Ureter (tissue), 1 donor: ENCODE measurements around the gene OTOG. TPM values are rescaled to one million over a fixed set of nuclear protein-coding genes. Genes with fewer than 3 reads are reported as not detected.
A peak's percentile ranks its signal among the peaks of the same experiment; 100 is the strongest.

ENCODE experiments used
- DNase-seq: peaks from one replicate; pipeline ENCODE4 v3.0.0-alpha.2; 2020; ENCODE audit warnings: low spot score
- total RNA-seq: library from RNA; stranded (reverse); gene quantifications from one replicate; pipeline ENCODE4 v1.2.4, GENCODE V29; 2023
- donor health status: DM: yes; HTN: yes; CAD: no.

OTOG gene
- total RNA-seq, 1 donor from 2014 or later, result 0.31 TPM

- DNase-seq, result no peak
Measured at GRCh38 chr11:17581732-17582053, 34.6 kb downstream of the OTOG start.

DNA sequence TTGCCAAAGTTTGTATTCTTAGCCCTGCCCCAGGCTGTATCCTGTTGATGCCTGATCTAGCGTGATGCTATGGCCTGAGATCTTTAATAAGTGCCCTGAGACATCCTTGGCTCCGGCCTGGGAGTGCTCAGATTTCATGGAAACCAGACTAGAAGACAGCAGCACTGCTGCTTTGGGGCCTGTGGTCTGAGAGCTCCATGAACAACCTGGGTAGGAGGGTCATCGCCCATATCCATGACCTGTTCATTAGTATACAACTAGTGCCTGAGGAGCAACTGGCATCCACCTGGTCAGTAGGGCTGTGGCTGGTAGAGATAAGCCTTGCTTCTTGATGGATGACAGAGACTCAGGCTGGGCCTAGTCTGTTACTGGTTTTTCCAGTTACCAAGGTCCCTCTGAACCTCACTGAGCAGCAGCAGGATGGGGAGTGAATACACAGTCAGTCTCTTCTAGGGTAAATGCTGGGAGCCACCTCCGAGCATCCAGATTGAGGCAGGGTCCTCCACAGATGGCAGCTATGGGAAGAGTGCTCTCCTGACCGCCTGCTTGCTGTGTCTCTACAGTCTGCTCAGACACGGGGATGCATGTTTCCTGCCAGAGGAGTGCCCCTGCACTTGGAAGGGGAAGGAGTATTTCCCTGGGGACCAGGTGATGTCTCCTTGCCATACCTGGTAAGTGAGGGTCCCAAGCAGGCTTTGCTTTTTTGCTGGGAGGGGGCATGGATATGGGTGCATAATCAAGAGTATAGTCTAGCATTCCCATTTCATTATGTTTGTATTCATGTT is 39.0 kb downstream of the OTOG start:
- DNase-seq, result no peak

- no peak for DNase-seq
Measured at GRCh38 chr11:17588166-17588565, 41.1 kb downstream of the OTOG start.

DNA sequence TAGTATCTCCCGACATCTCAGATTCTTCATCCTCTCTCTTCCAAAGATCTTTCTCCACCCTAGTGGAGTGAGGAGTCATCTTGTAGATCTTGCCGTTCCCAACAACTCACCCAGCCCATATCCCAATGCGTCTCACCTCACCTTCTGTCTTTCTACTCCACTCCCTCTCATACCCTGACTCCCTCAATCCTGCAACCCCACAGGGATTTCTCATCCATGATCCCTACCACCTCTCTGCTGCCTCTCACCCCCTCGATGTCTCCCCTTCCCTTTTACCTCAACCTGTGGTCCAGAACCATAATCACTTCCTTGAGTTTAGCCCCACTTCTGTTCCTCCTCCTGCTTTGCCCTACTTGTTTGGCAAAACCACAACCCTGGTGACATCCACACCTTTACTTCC is 41.7 kb downstream of the OTOG start:
- DNase-seq, result no peak

GRCh38 chr11:17590463-17590862 is 43.4 kb downstream of the OTOG start:
- DNase-seq, result no peak

DNA sequence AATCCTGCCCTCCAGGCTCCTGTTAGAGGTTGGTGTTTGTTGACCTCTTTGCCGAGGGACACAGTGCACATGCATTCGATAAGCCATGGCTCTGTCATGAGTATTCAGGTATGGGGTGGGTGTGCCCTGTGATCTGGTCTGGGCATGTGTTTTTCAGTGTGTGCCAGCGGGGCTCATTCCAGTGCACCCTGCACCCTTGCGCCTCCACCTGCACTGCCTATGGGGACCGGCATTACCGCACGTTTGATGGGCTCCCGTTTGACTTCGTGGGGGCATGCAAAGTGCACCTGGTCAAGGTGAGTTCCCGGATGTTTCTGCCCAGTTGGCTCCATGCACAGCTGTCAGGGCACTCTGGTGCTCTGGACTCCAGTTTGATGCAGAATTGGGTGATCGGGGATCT is 44.2 kb downstream of the OTOG start:
- no peak for DNase-seq

DNA sequence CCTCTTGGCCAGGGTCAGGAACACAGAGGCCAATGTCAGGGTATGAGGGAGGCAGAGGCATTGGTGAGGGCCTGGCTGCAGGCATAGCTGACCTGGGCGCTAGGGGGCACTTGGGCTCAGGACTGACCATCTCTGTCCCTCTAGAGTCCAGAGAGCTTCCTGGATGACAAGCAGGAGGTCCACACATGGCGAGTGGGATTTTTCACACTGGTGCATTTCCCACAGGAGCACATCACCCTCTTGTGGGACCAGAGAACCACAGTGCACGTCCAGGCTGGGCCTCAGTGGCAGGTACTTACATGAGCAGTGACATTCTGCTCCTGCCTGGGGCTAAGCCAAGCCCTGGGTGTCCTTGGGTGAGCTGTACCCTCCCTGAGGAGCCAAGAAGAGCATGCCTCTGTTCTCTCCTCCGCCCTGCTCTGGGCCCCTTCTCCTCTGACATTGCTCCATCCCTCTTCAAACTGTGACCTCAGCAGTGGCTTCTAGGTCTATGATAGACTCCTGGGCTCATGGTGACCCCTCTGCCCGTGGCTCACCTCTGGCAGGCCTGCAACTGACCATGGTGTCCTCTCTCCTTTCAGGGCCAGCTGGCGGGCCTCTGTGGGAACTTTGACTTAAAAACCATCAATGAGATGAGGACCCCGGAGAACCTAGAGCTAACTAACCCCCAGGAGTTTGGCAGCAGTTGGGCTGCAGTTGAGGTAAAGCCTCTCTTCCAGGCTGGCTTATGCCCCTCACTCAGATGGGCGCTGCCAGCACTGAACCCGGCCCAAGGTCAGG is 46.6 kb downstream of the OTOG start:
- peak; percentile 32 for DNase-seq

GRCh38 chr11:17594686-17595192 is 47.7 kb downstream of the OTOG start:
- no peak for DNase-seq

DNA sequence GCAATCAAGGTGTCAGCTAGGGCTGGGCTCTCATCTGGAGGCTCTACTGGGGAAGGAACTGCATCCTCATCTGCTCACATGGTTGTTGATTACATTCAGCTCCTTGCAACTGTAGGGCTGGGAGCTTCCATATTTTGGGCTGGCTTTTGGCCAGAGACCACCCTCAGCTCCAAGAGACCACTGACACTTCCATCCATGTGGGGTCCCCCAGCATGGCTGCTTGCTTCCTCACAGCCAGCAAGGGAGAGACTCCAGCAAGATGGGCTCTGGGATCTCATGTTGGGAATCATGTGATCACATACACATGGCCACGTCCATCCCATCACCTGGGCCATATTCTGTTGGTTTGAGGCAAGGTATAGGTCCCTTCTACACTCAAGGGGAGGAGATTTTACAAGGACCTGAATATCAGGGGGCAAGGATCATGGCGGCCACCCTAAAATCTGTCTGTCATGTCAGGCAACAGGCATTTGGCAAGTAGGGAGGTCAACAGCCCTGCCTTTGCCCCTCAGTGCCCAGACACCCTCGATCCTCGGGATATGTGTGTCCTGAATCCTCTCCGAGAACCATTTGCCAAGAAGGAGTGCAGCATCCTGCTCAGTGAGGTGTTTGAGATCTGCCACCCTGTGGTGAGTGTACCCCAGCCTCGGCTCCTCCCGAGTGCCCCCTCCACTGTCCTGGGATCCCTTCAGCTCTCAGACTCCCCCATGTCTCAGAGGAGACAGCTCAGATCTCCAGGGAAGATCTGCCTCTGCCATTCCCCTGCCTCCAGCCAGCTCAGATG is 48.7 kb downstream of the OTOG start:
- peak; percentile 24 for DNase-seq

GRCh38 chr11:17596310-17596669 is 49.2 kb downstream of the OTOG start:
- DNase-seq, result peak; percentile 18

- peak; percentile 20 for DNase-seq
Measured at GRCh38 chr11:17596711-17597110, 49.7 kb downstream of the OTOG start.

DNA sequence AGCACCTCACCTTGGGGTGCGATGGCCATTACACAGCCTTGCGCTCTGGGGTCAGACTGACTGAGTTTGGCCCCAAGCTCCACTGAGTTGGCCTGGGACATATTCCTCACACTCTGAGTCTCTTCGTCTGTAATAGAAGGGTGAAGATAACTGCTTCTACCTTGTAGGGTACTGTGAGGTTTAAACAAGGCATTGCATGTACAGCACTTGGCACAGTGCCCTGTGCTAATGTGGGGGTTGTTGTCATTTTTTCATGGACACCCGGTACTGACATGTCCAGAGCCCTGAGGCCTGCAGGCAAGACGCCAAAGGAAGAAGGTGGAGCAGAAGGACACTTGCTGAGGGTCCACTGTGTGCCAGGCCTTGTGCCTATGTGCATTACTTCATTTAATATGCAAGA is 50.7 kb downstream of the OTOG start:
- DNase-seq, result peak; percentile 36

- DNase-seq, result peak; percentile 69
Measured at GRCh38 chr11:17598700-17599459, 51.8 kb downstream of the OTOG start.

- DNase-seq, result peak; percentile 32
Measured at GRCh38 chr11:17599460-17599925, 52.4 kb downstream of the OTOG start.

GRCh38 chr11:17600316-17601255 is 53.5 kb downstream of the OTOG start:
- peak; percentile 30 for DNase-seq

- no peak for DNase-seq
Measured at GRCh38 chr11:17601256-17601671, 54.2 kb downstream of the OTOG start.

- DNase-seq, result no peak
Measured at GRCh38 chr11:17601676-17602075, 54.6 kb downstream of the OTOG start.

DNA sequence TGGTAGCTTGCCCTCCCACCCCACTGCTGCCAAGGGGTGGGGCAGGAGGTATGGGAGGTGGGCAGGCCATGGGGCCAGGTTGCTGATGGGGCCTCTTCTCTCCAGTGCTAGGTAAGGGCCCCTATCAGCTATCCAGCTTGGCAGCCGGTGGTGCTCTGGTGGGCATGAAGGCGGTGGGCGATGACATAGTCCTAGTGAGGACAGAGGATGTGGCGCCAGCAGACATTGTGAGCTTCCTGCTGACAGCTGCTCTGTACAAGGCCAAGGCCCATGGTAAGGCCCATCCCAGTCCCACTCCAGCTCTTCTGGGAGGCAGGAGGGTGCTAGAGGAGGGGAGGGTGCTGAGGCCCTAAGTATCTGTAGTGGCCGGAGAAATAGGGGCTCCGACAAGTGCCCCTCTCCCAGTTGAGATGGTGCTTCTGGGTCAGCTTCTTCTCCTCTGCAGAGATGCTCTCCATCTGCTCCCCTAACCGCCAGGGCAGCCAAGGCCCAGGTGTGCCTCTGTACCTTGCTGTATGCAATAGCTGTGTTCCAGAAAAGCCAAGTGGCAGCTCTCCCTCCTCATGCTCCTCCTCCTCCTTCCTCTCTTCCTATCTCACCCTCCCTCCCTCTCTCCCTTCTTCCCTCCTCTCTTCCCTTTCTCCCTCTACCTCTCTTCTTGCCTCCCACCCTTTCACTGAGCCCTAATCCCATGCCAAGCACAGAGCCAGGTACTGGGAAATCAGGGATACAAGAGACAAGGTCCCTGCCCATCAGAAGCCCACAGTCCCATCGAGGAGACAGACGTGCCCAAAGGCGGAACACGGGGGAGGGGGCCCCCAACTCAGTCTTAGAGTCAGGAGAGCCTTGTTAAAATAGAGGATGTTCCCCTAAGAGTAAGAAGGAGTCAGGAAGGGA is 55.3 kb downstream of the OTOG start:
- peak; percentile 32 for DNase-seq
